T-helper 1 cell treated with Interleukin-12 subunit alpha and Interleukin-12 subunit beta and Interleukin-4 antibody, amounts not matched to agents 30 μg/mL and 1 μg/mL, for 36 hours (primary cell): ENCODE data around the gene ALG11.

Experiments used
- H3K27ac Mint-ChIP-seq: one replicate; pipeline ENCODE4 v1.8.0; 2021; ENCODE audit warnings: mild to moderate bottlenecking, mixed read lengths
- H3K27me3 Mint-ChIP-seq: one replicate; pipeline ENCODE4 v1.8.0; 2021; ENCODE audit warnings: low read depth, mixed read lengths
- H3K36me3 Mint-ChIP-seq: one replicate; pipeline ENCODE4 v1.8.0; 2021; ENCODE audit warnings: low read depth, mixed read lengths
- H3K4me1 Mint-ChIP-seq: one replicate; pipeline ENCODE4 v1.8.0; 2021; ENCODE audit warnings: low read depth, mixed read lengths
- H3K4me3 Mint-ChIP-seq: one replicate; pipeline ENCODE4 v1.8.0; 2021; ENCODE audit warnings: mild to moderate bottlenecking, moderate library complexity, mixed read lengths
- H3K9me3 Mint-ChIP-seq: one replicate; pipeline ENCODE4 v1.8.0; 2021; ENCODE audit warnings: mixed read lengths

Gene ALG11

DNA sequence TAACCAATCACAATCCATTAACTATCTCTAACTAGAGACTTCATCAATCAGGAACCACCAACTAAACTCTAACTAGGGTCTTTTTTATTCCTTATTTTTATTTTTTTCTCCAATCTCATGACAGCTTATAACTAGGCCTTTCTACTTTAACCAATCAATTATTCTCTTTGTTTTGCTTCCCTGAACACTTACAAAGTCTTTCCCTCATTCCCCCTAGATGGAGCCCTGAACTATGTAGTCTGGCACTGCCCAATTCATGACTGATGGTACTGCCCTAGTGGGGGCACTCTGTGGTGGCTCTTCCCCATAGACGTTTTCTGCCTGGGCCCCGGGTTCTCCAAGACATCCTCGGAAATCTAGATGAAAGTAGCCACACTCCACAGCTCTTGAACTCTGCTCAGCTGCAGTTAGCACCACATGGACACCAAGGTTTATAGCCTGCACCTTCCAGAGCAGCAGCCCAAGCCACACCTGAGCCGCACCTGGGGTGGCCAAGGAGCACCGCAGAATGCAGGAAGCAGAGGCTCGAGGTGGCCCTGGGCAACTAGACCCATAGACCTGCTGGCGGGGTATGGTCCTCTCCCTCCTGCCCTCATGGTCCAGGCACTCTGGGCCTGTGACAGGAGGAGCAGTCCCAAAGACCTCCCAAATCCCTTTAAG lies 7.6 kb upstream of the ALG11 start:
- Mint-ChIP-seq H3K4me3 (no peak overlapping the region), H3K36me3 (no peaks in the 10 kb centered on the region), H3K4me1 (no peaks in the 10 kb centered on the region)

DNA sequence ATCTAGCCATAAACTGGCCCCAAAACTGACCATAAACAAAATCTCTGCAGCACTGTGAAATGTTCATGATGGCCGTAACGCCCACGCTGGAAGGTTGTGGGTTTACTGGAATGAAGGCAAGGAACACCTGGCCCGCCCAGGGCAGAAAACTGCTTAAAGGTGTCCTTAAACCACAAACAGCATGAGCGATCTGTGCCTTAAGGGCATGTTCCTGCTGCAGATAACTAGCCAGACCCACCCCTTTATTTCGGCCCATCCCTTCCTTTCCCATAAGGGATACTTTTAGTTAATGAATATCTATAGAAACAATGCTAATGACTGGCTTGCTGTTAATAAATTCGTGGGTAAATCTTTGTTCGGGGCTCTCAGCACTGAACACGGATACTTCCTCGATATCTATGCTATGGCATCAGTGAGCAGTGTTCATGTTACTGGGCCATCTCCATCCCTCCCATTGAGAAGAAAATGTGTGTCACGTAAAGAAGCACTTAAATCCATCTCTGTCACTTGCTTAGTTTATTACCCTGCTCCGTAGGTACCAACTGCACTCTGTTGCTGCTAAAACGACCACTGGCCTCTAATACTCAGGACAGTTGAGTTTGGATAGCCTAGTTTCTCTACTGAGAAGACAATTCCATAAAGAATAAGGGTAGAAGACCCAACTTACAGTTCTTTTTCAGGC lies 6.2 kb upstream of the ALG11 start:
- H3K9me3 Mint-ChIP-seq: no peaks in the 10 kb centered on the region
- no peak overlapping the region for H3K27ac Mint-ChIP-seq
- H3K4me1 Mint-ChIP-seq: peaks cover 1% of the 10 kb centered on the region
- peaks cover 41% of the 10 kb centered on the region for H3K27me3 Mint-ChIP-seq
- H3K4me3 Mint-ChIP-seq: no peak overlapping the region
- H3K36me3 Mint-ChIP-seq: peaks cover under 1% of the 10 kb centered on the region

More for the DNA sequence above, 7.6 kb upstream of the ALG11 start:
- H3K27ac Mint-ChIP-seq: no peak overlapping the region
- H3K27me3 Mint-ChIP-seq: peaks cover 33% of the 10 kb centered on the region
- H3K9me3 Mint-ChIP-seq: no peaks in the 10 kb centered on the region

DNA sequence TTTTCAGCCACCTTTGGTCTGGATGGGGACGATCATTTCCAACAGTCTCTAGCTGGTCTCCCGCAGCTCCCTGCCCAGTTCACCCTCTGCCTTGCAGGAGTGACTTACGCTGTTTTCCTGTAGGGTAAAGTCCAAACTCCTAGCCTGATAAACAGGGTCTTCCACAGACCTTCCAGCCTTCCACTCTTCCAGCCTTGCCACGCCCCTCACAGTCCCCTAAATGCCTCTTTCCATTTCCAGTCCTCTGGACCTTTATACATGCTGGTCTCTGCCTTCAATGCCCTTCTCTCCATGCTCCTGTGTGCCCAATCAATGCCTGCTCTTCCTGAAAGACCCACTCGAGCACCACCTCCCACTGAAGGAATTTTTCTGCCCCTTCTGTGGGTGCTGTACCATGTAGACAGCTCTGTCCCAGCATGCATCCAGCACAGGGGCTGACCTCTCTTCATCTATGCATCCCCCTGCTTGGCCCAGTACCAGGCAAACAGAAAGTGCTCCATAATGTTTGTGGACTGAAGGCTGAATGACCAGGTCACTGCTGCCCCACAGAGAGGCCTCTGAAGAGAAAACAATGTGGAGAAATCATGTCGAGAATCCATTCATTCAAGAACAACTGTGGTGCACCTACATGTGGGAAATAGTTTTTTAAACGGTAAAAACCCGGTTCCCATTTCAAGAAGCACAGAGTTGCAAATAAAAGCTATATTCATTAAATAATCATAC lies 5.5 kb upstream of the ALG11 start:
- Mint-ChIP-seq H3K27me3 (peaks cover 45% of the 10 kb centered on the region), H3K36me3 (peaks cover 1% of the 10 kb centered on the region), H3K4me1 (peaks cover 5% of the 10 kb centered on the region), H3K9me3 (no peaks in the 10 kb centered on the region), H3K4me3 (no peak overlapping the region), H3K27ac (no peak overlapping the region)

DNA sequence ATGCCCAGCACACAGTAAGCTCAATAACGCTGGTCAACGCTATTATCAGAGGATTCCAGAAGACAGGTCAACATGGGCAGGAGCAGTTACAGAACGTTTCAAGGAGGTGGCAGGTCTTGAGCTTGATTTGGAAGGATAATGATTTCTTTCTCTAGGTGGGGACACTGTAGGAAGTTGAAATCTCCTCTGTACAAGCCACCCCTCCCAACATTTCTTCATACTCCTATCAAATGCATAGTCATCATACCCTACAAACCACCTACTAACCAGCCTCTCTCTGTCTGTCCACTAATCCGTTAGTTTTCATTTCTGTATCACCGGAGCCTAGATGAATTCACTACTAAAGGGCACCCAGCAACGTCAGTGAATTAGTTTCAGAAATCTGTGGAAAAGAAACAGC lies 2.3 kb upstream of the ALG11 start:
- peaks cover 45% of the 10 kb centered on the region for H3K27me3 Mint-ChIP-seq
- H3K27ac Mint-ChIP-seq: no peak overlapping the region
- H3K4me3 Mint-ChIP-seq: peak overlapping the region; percentile 15
- H3K9me3 Mint-ChIP-seq: no peaks in the 10 kb centered on the region
- peaks cover 9% of the 10 kb centered on the region for H3K4me1 Mint-ChIP-seq
- peaks cover 4% of the 10 kb centered on the region for H3K36me3 Mint-ChIP-seq

DNA sequence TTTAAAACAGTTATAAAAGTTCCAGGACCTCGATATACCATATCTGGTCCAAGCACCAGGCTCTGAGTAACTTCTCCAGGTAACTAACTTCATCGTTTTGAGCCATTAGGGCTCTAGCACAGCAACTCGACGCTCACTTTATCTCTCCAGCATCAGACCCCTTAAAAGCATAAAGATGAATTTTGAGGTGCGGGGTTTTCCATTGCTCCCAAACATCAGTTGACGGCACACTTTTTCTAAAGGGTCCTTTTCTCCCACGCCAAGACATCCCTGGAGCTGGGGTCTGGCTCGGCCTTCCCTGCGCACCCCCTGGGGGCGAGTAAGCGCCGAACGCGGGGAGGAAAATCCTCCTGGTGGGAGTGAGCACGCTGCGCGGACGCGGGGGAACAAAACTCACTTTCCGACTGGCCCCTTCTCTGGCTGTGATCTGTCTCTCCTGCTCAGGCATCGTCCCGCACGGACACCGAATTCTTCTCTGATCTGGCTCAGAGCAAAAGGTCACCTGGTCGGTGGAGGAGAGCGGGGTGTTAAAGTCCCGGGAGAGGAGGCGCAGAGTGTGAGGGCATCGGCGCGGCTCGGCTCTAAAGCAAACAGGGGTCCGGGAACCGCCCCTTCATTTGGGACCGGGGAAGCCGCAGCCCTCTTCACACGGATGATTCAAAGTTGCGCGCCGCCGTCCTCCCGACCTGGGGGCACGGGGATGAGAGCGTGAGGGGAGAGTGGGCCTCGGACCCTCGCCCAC lies 1.1 kb upstream of the ALG11 start, which contains the start of gene ATP7B:
ATP7B (minus strand) TSS at position 561 of the 742 bp plus-strand sequence; CDS start at position 448, 113 bp downstream.
- peaks cover 9% of the 10 kb centered on the region for H3K4me1 Mint-ChIP-seq
- H3K27ac Mint-ChIP-seq: peak within 1 kb of the TSS; percentile 91
- peaks cover 45% of the 10 kb centered on the region for H3K27me3 Mint-ChIP-seq
- H3K36me3 Mint-ChIP-seq: peaks cover 10% of the 10 kb centered on the region
- H3K4me3 Mint-ChIP-seq: peak within 1 kb of the TSS; percentile 99
- no peaks in the 10 kb centered on the region for H3K9me3 Mint-ChIP-seq

DNA sequence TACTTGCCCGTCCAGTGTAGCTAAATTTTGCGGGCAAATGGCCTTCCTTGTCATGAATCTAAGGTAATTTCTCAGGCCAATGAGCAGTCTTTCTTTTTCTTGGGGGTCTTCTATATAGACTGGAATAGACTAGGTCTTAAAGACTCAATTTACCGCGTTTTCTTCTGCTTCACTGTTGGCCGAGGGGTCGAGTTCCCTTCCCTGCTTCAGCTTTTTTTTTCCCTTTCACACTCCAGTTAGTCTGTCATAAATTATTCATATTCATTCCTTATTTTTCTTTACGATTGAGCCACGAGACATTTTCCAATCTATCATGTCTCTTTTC lies 276 bp downstream of the ALG11 start:
- Mint-ChIP-seq H3K4me1 (peaks cover 9% of the 10 kb centered on the region), H3K9me3 (no peaks in the 10 kb centered on the region), H3K27ac (peak overlapping the region; percentile 91), H3K36me3 (peaks cover 11% of the 10 kb centered on the region), H3K27me3 (peaks cover 34% of the 10 kb centered on the region), H3K4me3 (peak overlapping the region; percentile 99)

DNA sequence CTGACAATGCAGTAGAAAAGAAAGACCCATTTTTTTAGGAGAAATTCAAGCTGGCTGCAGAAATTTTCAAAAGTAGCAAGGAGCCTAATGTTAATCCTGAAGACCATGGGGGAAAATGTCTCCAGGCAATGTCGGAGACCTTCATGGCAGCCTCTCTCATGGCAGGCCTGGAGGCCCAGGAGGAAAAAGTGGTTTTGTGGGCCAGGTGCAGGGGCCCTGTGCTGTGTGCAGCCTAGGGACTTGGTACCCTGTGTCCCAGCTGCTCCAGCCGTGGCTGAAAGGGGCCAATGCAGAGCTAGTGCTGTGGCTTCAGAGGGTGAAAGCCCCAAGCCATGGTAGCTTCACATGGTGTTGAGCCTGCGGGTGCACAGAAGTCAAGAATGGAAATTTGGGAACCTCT lies 4.1 kb downstream of the ALG11 start:
- peaks cover under 1% of the 10 kb centered on the region for H3K27me3 Mint-ChIP-seq
- H3K9me3 Mint-ChIP-seq: no peaks in the 10 kb centered on the region
- H3K36me3 Mint-ChIP-seq: peaks cover 28% of the 10 kb centered on the region
- no peak overlapping the region for H3K27ac Mint-ChIP-seq
- H3K4me1 Mint-ChIP-seq: peaks cover 4% of the 10 kb centered on the region
- H3K4me3 Mint-ChIP-seq: no peak overlapping the region

DNA sequence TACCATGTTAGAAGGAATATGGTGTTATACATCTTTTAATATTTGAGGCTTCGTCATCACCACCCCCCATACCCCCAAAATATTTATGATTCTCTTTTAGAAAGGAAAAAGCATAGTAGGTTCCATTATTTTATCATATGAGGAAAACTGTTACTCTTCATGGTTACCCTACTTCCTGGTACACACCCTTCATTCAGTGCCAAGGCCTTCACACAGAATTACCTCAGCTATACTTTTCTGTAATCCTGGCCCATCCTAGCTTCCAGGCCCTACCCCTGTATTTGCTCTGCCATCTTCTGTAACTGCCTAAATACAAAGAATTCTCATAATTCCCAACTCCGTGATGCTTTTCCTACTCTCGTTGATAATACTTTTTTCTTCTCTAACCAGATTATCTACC lies 8.0 kb downstream of the ALG11 start:
- no peak overlapping the region for H3K27ac Mint-ChIP-seq
- H3K4me3 Mint-ChIP-seq: no peak overlapping the region
- no peaks in the 10 kb centered on the region for H3K27me3 Mint-ChIP-seq
- H3K9me3 Mint-ChIP-seq: no peaks in the 10 kb centered on the region
- peaks cover 42% of the 10 kb centered on the region for H3K36me3 Mint-ChIP-seq
- H3K4me1 Mint-ChIP-seq: no peaks in the 10 kb centered on the region

GRCh38 chr13:52022356-52022755 lies 10.2 kb downstream of the ALG11 start:
- no peak overlapping the region for H3K27ac Mint-ChIP-seq
- H3K27me3 Mint-ChIP-seq: no peaks in the 10 kb centered on the region
- H3K9me3 Mint-ChIP-seq: peaks cover 4% of the 10 kb centered on the region
- H3K36me3 Mint-ChIP-seq: peaks cover 54% of the 10 kb centered on the region
- no peak overlapping the region for H3K4me3 Mint-ChIP-seq
- peaks cover 9% of the 10 kb centered on the region for H3K4me1 Mint-ChIP-seq

DNA sequence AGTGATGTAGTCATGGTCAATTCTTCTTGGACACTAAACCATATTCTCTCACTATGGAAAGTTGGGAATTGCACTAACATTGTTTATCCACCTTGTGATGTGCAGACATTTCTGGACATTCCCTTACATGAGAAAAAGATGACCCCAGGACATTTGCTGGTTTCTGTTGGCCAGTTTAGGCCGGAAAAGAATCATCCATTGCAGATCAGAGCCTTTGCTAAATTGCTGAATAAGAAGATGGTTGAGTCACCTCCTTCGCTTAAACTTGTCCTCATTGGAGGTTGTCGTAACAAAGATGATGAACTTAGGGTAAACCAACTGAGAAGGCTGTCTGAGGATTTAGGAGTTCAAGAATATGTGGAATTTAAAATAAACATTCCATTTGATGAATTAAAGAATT lies 12.3 kb downstream of the ALG11 start, which contains the start of gene UTP14C:
UTP14C (plus strand) TSS at position 211 of the 400 bp plus-strand sequence. CDS start 4,114 bp downstream, outside the sequence.
- Mint-ChIP-seq H3K9me3 (peaks cover 4% of the 10 kb centered on the region), H3K4me3 (no peak within 1 kb of the TSS), H3K36me3 (peaks cover 63% of the 10 kb centered on the region), H3K27ac (no peak within 1 kb of the TSS), H3K27me3 (no peaks in the 10 kb centered on the region), H3K4me1 (peaks cover 9% of the 10 kb centered on the region)

- H3K4me1 Mint-ChIP-seq: peaks cover 16% of the 10 kb centered on the region
- H3K27me3 Mint-ChIP-seq: no peaks in the 10 kb centered on the region
- peaks cover 4% of the 10 kb centered on the region for H3K9me3 Mint-ChIP-seq
- H3K27ac Mint-ChIP-seq: no peak overlapping the region
- no peak overlapping the region for H3K4me3 Mint-ChIP-seq
- peaks cover 66% of the 10 kb centered on the region for H3K36me3 Mint-ChIP-seq
These were observed 13.5 kb downstream of the ALG11 start for GRCh38 chr13:52025475-52026245.

GRCh38 chr13:52026246-52026626 lies 14.0 kb downstream of the ALG11 start:
- peaks cover 64% of the 10 kb centered on the region for H3K36me3 Mint-ChIP-seq
- H3K4me1 Mint-ChIP-seq: peaks cover 16% of the 10 kb centered on the region
- H3K9me3 Mint-ChIP-seq: peaks cover 4% of the 10 kb centered on the region

DNA sequence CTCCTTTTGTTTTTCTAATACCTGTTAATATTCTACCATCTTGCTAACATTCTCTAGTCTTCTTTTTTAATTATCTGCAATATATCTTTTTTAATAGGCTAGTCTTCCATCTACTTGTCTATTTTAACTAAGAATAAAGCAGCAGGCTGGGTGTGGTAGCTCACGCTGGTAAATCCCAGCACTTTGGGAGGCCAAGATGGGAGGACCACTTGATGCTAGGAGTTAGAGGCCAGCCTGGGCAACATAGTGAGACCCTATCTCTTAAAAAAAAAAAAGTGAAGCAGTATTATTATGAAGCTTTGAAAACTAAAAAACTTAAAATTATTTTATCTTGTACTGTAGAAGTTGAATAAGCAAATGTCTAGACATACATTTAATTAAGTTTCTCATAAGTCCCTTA lies 15.6 kb downstream of the ALG11 start:
- Mint-ChIP-seq H3K4me1 (peaks cover 16% of the 10 kb centered on the region), H3K27me3 (no peaks in the 10 kb centered on the region), H3K27ac (no peak overlapping the region), H3K9me3 (peaks cover 4% of the 10 kb centered on the region), H3K36me3 (peaks cover 61% of the 10 kb centered on the region), H3K4me3 (no peak overlapping the region)

More at GRCh38 chr13:52026246-52026626, 14.0 kb downstream of the ALG11 start:
- no peak overlapping the region for H3K4me3 Mint-ChIP-seq
- no peaks in the 10 kb centered on the region for H3K27me3 Mint-ChIP-seq
- no peak overlapping the region for H3K27ac Mint-ChIP-seq

- Mint-ChIP-seq H3K36me3 (peaks cover 52% of the 10 kb centered on the region), H3K4me3 (no peak overlapping the region)
These were observed 17.4 kb downstream of the ALG11 start for GRCh38 chr13:52029569-52029968.

More at GRCh38 chr13:52029569-52029968, 17.4 kb downstream of the ALG11 start:
- Mint-ChIP-seq H3K4me1 (peaks cover 16% of the 10 kb centered on the region), H3K27ac (no peak overlapping the region), H3K27me3 (no peaks in the 10 kb centered on the region), H3K9me3 (peaks cover 4% of the 10 kb centered on the region)
